ENCODE results near the gene FCHSD2.
"Not testable (repeated sequence)": the region's sequence is repeated elsewhere in the genome, so short reads cannot be mapped to it uniquely, and the experiment has no call there.

FCHSD2 gene

GRCh38 chr11:72807021-72807693, 335.0 kb downstream of the FCHSD2 start:
- DNase-seq: no peak

GRCh38 chr11:72806378-72806777, 335.7 kb downstream of the FCHSD2 start:
- not testable (repeated sequence) for DNase-seq

DNA sequence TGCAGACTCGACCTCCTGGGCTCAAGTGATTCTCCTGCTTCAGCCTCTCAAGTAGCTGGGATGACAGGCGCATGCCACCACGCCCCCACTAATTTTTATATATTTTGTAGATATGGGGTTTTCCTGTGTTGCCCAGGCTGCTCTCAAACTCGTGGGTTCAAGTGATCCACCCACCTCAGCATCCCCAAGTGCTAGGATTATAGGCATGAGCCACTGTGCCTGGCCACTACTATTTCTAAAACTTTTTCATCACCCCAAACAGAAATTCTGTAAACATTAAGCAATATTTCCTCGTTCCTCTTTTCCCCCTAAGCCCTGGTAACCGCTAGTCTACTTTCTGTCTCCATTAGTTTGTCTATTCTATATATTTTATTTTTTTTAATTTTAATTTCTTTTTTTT, 336.9 kb downstream of the FCHSD2 start:
- DNase-seq: no peak

DNA sequence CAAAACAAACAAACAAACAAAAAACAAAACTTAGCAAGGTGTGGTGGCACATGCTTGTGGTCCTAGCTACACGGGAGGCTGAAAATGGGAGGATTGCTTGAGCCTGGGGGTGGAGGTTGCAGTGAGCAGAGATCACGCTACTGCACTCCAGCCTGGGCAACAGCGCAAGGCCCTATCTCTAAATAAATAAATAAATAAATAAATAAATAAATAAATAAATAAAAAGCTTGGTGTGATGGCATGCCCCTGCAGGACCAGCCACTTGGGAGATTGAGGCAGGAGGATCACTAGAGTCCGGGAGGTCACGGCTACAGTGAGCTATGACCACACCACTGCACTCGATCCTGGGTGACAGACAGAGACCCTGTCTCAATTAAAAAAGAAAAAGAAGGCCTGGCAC, 339.3 kb downstream of the FCHSD2 start:
- DNase-seq: no peak

- DNase-seq: no peak
These were observed 342.7 kb downstream of the FCHSD2 start for GRCh38 chr11:72799441-72799840.

DNA sequence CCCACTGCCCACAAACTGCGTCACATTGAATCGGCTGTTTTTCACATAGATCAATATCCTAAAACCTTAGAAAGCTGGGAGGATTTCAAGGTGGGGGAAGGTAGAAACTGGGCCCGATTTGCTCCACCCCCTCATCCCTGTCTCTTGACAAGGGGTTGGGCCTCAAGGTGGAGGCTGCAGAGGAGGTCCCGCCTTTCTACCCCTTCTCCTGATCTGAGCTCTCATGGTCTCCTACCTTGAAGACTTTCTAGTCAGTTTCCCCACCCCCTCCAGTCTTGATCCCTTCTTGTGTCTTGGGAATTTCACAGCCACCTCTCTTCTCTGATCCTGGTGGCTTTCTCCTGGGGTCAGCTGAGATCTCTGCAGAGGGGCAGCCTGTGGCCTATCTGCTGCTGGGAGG, 343.8 kb downstream of the FCHSD2 start:
- DNase-seq: no peak

DNA sequence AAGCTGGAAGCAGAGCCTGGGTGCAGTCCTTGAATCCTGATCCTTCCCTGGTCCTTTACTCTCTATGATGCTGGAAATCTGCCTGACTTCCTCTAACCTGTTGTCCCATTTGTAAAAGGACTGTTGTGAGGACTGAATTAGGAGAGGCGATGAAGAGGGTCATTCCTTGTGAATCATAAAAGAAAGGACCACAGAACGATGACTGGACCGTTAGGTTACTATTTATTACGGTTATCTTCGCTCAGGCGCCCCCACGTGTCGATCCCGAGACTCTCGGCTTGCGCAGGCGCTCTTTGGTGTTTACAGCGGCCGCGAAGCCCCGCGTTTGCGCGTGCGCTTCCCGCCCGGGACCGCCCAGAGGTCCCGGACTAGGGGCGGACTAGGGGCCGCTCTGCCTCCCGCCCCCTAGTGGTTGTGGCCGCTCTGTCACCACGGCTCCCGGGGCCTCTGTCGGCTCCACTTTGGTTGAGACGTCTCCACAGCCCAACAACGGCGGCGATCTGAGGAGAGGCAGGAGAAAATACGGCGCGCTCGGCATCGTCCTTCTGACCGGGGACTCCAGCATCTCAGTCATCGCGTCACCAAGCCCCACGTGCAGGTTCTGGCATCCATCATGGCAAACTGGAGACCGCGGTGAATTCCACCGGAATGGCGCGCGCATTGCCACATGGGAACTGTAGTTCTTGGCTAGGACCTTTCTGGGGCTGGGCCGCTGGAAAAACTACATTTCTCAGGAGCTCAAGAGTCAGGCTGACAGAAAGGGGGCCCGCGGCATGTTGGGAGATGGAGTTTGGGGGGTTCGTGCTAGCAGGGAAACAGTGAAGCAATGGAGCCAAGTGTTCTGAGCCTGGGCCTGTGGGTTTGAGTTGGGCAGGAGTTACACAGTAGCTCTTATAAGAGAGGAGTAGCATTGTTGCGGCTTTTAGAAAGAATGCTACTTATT, 348.4 kb downstream of the FCHSD2 start, which contains the start of gene STARD10:
STARD10 (minus strand) TSS at position 623 of the 943 bp plus-strand sequence. CDS start 12,866 bp downstream, outside the sequence.
- DNase-seq: peak; percentile 88 to 100 (median 97)

DNA sequence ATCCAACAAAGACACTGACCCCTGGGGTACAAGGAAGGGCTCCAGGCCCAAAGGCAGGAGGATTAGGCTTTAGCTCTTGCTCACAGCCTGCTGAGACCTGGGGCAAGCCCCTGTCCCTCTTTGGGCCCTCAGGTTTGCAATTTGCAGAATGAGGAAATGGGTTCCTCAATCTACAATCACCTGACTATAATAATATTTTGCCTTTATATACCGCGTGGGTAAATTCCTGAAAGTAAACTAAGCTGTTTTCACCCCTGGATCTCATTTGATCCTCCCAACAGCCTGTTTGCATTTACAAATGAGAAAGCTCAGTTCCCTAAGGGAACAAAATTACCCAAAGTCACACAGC, 349.1 kb downstream of the FCHSD2 start:
- DNase-seq: no peak

DNA sequence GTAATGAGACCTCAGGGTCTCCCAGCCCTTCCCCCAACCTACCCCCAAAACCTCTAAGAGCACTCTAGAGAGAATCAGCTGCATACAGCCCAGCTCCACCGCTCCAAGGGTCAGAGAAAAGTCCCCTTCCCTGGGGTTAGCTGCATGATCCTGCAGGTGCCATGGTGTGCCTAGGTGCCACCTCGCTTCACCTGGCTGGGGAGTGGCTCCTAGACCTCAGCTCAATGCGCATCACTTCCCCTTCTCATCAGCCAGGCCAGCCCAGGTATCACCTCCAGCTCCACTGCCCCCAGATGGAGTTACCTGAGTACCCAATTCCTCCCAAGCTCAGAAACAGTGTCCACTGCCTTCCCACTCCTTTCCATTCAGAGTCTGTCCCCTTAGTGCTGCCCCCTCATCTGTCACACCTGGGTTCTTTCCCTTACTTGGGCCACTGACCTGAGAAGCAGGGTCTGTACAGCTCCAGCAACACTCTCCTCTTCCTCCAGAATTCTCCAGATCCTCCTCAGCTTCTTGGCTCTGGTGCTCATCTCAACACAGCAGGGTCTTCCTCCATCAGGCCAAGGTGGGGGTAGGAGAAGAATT, 349.6 kb downstream of the FCHSD2 start:
- DNase-seq: no peak

- not testable (repeated sequence) for DNase-seq
These were observed 350.9 kb downstream of the FCHSD2 start for GRCh38 chr11:72791228-72791627.

DNA sequence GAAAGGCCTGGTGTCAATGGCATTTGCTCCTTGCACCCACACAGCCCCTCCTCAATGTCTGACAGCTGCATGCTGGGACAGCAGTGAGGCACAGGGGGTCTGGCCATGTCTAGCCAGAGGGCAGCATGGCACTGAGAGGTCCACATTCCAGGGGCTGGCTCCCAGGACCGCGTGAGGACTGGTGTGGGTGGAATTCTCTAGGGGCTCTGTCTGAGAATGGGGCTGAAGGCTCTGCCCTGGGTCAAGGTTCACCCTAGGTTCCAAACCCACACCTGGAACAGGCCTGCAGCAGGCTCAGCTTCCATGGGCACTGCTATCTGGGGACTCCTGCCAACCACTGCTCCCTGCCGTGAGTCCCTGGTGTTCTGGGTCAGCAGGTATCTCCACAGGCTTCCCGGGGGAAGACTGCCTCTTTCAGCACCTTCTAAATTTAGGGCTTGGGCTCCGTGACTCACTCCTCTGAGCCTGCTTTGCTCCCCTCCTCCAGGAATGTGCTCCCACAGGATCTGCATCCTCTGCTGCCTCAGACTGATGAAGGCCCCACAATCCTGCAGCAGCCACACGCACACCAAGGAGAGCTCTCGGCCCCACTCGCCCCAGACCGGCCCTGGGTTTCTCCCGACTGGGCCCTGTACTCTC, 352.5 kb downstream of the FCHSD2 start:
- peak in 4 of 51 donors; percentile 14 to 56 (median 34) for DNase-seq

DNA sequence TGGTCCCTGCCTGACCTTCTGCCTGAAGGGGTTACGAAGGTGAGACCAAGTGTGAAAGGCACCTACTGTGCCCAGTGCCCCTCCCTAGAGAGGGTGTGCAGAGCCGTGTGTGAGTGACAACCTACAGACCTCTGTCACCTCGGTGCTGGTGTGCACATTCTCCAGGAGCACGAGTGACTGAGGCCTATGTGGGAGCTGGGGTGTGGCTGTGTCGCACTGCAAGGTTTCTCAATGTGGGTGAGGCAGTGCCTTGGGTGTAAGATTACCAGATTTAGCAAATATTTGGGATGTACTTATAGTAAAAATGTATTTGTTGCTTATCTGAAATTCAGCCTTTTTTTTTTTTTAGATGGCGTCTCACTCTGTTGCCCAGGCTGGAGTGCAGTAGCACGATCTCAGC, 353.9 kb downstream of the FCHSD2 start:
- peak in 1 of 51 donors; percentile 22 for DNase-seq

DNA sequence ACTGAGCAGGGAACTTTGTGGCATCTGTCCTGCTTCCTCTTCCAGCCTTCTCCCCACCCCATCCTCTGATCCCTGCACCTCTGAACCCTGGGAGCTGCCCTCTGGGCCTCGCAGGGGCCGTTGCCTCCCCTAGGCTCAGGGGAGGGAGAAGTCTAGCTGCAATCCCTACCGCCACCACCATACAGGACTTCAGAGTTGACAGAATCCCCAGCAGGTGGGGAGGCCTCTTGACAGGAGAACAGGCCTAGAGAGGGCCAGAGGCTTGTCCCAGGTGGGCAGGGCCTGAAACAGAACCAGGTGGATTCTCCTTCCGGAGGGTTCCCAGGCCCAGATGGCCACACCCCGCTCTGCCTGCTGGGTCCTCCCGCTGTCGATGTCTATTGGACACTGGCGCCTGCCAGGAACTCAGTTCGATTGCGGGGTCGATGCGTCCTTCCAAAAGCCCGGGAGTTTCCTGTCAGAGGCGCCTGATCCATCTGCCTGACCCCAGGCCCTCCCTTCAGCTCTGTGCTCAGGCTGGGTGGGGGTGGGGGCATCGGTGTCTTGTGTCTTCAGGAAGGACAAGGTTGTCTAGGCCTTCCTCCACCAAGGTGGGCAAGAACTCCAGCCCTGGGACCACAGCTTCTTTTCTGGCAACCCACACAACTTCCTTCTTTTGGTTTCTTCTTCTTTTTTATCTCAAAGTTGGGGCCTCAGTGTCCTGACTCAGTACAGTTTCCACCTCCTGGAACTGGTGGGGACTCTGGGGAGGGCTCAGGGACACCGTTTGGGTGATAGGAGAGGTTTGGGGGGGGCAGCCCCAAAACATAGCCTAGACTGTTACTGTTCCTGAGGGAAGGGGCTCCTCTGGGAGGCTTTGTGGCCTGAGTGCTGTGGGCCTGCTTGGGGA, 354.7 kb downstream of the FCHSD2 start:
- DNase-seq: no peak

Measured in hypothalamus (tissue), 51 donors.